Glomerular visceral epithelial cell (primary cell): Measurements from ENCODE around the gene MAP1S.
A peak's percentile ranks its signal among the peaks of the same experiment; 100 is the strongest.

ENCODE experiments used
- DNase-seq: peaks from one replicate; pipeline ENCODE4 v3.0.0-alpha.2; 2016; ENCODE audit errors: extremely low spot score

MAP1S gene

DNA sequence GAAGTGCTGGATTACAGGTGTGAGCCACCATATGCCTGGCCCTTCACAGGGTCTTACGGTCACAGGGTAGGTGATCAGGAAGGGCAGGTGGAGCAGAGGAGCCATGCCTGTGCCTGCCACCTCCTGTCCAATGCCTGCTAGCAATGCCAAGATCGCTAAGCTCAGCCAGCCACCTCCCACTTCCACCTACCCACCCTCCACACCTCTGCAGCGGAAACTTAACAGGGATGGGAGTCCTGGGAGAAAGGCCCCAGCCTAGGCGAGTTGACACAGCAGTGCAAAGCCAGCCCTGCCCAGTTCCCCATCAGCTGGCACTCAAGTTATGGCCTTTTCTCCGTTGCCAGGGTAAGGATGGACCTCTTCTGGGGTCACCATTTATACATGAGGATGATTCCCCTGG is 16.1 kb downstream of the MAP1S start:
- DNase-seq = no peak

- no peak for DNase-seq
These were observed 18.4 kb downstream of the MAP1S start for GRCh38 chr19:17737690-17738153.

GRCh38 chr19:17739121-17739875 is 20.0 kb downstream of the MAP1S start:
- DNase-seq = no peak

- no peak for DNase-seq
These were observed 22.2 kb downstream of the MAP1S start for GRCh38 chr19:17741456-17741855.

GRCh38 chr19:17743874-17744580 is 24.7 kb downstream of the MAP1S start:
- peak; percentile 42 for DNase-seq

- DNase-seq = peak; percentile 93
These were observed 28.2 kb downstream of the MAP1S start for GRCh38 chr19:17747205-17748098.

DNA sequence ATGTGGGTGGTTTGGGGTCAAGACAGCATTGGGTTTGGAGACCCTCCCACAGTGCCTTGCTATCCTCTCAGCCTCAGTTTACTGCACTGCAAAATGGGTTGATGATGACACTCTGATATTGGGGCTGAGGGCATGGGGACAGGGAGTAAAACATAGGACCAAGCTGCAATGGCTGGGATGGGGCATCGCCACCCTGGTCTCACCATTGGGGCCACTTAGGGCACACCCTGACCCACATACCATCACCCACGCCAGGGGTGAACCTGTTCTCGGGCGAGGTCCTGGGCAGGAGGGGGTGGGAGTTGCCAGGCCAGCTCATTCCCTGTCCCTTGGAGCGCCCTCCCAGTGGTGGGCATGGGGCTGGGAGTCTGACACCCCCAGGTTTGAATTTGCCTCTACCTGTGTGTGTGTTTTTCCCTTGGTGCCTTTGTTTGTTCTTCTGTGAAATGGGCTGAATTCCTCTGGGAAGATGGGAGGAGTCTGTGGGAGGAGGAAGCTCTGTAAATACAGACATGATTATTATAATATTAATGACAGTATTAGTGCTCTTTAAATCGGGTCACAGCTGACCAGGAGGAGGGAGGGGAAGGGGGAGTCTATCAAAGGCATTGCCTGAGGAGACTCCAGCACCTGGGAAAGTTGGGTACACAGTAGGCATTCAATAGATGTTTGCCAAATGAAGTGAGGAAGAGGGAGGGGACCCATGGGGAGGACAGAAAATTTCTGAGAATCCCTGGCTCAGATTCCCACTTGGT is 29.8 kb downstream of the MAP1S start:
- DNase-seq = no peak

DNA sequence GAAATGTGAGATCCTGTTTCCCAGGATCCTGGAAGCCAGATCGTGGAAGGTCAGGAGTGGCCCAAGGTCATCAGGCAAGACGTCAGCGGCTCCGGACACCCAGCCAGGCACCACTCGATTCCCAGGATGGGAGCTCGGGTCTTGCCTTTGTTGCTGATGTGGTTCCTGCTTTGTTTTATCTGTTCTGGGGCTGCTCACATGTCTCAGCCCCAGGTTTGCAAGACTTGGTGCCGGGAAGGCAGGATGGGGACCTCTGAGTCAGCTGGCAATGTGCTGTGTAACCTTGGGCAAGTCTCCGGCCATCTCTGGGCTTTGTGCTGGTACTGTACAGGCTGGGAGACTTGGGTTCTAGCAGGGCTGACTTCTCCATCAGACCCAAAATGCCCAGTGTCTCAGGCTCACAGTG is 30.6 kb downstream of the MAP1S start:
- no peak for DNase-seq

- DNase-seq = no peak
These were observed 32.0 kb downstream of the MAP1S start, which contains the start of gene FCHO1 for GRCh38 chr19:17751103-17751911. Gene FCHO1 (plus strand): TSS chr19:17751477. CDS start chr19:17755165, 3,688 bp downstream.

DNA sequence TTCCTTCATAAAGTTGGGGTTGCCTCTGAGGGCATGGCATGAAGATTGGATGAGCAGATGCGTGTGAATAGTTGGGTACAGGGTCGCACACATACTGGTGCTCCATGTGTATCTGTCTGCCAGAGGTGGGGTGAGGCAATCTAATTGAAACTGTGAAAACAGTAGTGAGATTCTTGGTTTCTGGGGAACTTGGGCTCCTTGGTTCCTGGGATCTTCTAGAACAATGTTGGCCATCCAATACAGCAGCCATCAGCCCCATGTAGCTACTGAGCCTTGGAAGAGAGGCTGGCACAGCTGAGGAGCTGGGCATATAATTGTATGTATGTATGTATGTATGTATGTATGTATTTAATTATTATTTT is 32.6 kb downstream of the MAP1S start:
- no peak for DNase-seq

DNA sequence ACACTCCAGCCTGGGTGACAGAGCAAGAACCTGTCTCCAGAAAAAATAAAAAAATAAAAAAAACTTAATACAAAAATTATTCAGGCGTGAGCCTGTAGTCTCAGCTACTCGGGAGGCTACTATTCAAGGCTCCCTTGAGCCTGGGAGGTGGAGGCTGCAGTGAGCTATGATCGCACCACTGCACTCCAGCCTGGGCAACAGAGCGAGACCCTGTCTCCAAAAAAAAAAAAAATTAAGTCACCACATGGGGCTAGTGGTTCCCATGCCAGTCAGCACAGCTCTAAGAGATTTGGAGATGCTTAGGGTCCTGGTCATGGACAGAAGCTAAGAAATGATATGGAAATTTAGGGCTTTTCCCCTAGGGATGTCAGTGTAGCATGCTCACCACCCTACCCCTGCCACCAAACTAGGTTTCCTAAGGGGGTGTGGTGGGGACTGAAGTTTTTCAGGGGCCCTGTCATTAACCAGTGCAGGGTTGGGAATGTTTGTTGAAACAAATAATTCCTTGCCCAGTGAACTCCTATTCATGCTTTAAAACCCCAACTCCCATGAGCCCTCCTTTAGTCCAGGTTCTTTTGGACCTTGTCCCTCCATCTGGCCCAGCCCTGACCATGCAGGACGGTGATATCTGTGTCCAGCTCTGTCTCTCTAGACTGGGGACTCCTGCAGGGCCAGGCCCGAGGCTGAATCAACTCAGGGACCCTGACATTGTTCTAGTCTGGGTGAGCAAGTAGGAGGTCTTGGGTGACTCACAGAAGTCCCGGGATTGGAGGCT is 33.8 kb downstream of the MAP1S start:
- no peak for DNase-seq

DNA sequence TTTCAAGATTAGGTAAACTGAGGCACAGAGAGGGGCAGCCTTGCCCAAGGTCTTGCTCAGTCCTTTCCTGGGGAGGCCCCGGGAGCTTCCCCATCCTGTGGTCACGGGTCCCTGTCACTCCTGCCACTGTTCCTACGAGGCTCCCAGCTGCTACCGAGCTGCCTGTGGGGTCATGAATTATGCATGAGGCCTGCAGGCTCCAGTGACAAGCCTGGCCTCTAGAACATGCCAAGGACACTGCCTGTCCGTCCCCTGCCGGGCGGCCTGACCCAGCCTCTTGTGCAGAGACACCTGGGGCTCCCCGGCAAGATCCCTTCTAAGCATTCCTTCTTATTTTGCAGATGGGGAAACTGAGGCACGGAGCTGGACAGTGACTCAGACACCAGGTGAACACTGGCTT is 34.7 kb downstream of the MAP1S start:
- no peak for DNase-seq

GRCh38 chr19:17754634-17755442 is 35.6 kb downstream of the MAP1S start:
- no peak for DNase-seq

DNA sequence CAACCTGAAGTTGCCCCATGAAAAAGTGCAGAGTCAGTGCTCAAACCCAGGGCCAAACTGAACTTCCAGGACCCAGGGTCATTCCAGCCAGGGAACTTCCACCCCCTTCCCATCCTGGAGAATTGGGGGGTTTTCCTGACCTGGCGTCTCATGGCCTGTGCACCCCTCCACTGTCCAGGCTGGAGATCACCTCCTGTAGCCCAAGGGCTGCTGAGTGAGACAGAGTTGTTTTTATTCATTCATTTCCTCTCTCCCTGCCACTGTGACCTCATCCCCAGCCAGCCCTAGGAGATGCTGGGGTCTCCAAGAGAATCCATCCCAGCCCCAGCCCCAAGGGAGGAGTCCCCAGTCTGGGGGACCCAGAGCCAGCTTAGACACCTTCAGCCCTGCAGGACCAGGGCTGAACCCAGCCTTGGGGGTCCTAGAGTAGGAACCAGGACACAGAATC is 36.2 kb downstream of the MAP1S start:
- no peak for DNase-seq

- peak; percentile 41 for DNase-seq
These were observed 36.8 kb downstream of the MAP1S start for GRCh38 chr19:17755977-17756670.

DNA sequence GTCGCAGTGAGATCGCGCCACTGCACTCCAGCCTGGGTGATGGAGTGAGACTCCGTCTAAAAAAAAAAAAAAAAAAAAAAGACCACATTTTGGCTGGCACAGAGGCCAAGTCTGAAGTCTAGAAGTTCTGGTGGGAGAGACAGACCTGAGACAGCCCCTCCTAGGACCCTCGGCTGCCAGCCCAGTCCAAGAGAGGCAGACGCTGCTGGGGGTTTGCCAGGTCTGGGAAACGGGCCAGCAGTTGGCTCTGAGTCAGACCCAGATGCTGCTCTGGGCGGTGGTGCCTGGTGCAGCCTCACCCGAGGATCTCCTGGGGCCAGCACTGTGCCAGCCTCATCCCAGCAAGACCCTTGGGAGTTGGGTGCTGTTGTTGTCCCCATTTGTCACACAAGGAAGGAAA is 37.8 kb downstream of the MAP1S start:
- DNase-seq = peak; percentile 73

GRCh38 chr19:17758515-17758914 is 39.2 kb downstream of the MAP1S start:
- no peak for DNase-seq

DNA sequence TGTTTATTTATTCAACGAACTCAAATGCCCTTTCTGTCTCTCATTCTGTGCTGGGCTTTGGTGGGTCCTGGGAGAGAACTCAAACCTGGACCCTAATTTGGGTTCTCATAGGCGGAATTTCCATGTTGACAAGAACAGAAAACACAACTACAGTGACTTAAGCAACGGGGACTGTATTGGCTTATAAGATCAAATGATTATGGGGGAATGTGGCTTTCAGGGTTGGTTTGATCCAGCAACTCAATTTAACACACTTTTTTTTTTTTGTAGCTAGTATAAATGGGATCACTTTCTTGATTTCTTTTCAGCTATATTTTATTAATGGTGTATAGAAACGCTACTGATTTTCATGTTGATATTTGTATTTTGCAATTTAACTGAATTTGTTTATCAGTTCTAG is 41.9 kb downstream of the MAP1S start:
- no peak for DNase-seq
